GM18499 (cell line): ENCODE measurements around the gene ZNF878.
"Not testable (repeated sequence)": the region's sequence is repeated elsewhere in the genome, so short reads cannot be mapped to it uniquely, and the experiment has no call there.

Experiments used
- ATAC-seq: cut with Tn5 transposase; IDR thresholded peaks from one replicate; pipeline ENCODE4 v1.9.1; 2021; ENCODE audit warnings: moderate number of reproducible peaks; ENCODE audit not compliant: insufficient read depth, unreplicated experiment

The ZNF878 gene

DNA sequence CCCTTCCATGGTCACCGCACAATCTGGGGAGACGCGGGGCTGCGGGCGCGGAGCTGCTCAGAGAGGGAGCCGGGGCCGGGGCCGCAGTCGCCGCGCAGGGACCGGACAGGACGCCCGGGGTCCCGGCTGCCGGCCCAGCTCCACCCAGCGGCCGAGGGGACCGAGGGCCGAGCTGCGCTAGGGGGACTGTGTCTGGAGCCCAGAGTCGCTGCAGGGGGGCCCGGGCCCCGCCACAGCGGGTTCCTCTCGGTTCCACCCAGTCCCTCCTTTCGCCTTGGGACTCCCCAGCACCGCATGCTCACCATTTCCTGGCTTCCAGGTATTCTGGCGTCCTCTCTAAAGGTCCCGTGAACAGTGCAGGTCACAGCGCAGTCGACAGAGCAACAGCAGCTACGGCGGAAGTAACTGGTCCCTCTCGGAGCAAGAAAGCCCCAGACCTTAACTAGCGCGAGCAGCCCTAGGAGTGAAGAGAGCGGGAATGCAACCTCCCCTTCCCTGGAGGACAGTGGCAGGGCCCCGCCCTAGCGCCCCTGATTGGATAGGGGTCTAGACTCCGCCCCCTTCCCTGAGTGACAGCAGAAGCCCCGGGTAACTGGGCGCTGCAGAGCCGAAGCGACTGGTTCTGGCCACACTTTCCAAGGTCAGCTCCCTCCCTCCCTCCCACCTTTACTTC lies at the start of gene ZNF878:
TSS of gene ZNF878 (minus strand) at position 465 of the 673 bp plus-strand sequence. CDS start at position 305, 160 bp downstream.
- no peak for ATAC-seq

DNA sequence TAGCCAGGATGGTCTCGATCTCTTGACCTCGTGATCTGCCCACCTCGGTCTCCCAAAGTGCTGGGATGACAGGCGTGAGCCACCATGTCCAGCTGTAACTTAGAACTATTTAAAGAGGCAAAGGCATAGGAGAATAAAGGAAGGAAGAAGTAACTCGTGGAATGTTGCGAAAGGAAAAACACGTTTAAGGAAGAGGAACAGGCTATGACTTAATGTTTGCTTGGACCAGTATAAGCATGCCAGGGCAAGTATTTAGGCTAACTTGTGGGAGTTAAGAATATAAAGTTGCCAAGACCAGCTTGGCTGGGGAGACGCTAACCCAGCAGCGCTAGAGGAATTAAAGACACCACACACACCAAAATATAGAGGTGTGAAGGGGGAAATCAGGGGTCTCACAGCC lies 45.3 kb upstream of the ZNF878 start:
- ATAC-seq, result no peak

DNA sequence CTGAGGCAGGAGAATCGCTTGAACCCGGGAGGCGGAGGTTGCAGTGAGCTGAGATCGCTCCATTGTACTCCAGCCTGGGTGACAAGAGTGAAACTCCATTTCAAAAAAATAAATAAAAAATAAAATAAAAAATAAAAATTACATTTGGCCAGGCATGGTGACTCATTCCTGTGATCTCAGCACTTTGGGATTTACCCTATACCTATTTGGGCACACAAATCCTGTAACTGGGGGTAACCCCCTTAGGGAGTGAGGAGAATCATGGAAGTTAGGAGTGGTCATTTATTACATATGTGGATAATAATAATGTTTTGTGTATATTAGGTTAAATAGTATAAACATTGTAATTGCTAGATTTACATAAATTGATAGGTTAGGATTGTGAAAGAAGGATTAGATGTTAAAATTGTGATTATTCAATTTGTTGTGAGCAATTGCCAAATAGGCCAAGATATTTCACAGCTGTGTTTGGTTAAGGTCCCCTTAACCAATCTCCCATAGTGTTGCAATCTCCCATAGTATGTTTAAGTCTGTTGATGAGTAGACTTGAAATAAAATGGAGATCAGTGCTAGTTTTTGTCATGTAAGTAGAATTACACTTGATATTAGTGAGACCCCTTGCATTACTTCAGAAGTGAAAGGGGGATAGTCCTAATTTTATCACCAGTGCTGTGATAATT lies 42.5 kb upstream of the ZNF878 start:
- no peak for ATAC-seq

DNA sequence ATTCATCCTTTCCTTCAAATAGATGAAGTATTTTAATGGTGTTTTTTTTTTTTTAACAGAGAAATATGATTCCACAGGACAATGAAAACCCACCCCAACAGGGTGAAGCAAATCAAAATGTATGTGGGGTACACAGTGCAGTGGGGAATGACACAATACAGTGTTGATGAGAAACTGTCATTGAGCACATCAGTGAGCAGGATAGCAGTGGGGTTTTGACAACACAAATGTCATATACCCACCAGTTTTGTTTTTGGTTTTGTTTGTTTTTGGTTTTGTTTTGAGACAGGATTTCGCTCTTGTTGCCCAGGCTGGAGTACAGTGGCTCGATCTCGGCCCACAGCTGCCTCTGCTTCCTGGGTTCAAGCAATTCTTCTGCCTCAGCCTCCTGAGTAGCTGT lies 41.0 kb upstream of the ZNF878 start:
- ATAC-seq, result no peak

DNA sequence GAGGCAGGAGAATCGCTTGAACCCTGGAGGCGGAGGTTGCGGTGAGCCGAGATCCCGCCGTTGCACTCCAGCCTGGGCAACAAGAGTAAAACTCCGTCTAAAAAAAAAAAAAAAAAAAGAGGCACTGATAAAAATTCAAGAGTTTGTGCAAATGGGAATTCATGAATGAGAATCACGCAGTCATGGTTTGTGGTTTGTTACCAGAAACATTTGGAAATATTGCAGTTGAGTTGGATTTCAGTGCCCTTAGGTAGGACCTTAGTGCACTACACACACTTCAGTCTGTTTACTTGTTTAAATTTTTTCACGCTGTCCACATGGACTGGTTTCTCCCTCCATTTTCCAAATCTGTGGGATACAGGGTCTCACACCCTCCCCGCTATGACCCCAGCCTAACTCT lies 40.2 kb upstream of the ZNF878 start:
- no peak for ATAC-seq

DNA sequence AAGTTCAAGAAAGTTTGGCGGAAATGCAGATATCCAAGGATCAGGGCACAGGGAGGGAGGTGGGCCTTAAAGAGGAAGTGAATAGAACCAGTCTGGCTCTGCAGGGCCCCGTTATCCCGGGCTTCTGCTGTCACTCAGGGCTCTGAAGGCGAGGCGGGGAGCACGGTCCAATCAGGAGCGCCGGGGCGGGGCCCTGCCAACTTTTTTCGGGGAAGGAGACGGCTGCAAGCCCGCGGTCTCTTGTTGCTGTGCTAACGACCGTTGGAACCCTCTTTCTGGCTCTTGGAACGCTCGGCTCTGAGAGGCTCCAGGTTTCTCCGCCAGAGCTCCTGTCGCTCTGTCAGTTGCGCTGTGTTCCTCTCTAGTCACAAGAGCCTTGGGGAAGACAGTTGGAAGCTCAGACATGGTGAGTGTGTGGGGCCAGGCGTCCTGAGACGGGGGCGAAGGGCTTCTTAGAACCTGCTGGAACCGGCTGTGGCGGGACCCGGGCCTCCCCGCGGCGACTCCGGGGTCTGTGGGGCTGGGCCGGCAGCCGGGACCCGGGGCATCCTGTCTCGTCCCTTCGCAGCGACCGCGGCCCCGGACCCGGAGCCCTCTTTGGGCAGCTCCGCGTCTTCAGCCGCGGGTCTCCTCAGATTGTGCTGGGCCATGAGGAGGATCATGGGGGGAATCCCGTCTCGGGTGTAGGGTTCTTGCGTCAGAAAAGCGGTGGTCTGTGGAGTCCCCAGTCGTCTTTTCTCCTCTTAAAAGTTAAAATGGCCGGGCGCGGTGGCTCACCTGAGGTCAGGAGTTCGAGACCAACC lies 39.5 kb upstream of the ZNF878 start:
- ATAC-seq, result no peak

DNA sequence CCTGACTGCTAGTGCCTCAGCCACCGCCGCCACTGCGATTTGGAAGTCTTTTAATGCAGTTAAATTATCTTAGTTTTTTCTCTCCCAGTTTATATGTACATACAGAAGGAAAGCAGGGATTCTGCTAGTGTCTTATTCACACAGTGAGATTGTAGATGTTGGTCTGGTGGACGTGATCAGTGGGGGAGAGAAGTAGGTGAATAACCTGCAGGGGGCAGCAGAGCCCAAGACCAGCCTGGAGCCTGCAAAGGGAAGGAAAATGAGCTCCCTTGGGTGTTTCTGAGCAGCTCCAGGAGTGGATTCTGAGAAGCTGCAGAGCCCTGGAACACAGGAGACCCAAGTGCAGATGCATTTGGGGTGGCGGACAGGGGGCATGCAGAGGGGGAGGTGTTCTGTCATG lies 38.0 kb upstream of the ZNF878 start:
- ATAC-seq, result no peak

DNA sequence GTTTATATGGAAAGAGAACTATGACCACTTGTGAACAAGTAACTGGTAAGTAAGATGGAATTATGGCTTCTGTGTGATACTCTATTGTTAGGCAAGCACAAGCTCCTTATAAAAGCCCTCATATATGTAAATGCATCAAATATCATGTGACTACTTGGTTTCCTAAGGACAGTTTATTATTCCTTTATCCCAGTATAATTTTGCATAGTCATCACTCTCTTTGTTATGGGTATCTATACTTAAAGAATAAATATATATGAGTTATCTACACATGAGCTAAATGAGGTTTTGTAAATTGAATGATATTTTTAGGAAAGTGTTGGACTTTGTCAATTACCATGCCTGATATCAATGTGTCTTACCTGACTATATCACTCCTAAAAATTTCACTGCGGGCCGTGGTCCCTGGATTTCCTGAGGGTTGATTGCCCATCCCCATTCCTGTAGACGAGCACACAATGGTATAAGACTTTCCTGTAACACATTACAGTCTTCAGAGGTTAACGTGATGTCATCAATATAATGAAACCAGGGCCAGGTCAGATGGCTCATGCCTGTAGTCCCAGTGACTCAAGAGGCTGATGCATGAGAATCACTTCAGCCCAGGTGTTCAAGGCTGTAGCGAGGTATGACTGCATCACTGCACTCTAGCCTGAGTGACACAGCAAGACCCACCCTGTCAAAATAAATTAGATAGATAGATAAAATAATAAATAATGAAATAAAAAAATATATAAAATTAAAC lies 32.5 kb upstream of the ZNF878 start:
- no peak for ATAC-seq

DNA sequence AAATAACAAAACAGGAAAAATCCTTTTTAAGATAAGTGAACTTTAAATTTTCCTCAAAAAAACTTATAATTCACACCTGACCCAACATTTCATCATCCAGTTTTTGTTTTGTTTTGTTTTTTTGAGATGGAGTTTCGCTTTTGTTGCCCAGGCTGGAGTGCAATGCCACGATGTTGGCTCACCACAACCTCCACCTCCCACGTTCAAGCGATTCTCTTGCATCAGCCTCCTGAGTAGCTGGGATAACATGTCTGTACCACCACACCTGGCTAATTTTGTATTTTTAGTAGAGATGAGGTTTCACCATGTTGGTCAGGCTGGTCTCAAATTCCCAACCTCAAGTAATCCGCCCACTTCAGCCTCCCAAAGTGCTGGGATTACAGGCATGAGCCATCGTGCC lies 30.6 kb upstream of the ZNF878 start:
- ATAC-seq, result not testable (repeated sequence)

DNA sequence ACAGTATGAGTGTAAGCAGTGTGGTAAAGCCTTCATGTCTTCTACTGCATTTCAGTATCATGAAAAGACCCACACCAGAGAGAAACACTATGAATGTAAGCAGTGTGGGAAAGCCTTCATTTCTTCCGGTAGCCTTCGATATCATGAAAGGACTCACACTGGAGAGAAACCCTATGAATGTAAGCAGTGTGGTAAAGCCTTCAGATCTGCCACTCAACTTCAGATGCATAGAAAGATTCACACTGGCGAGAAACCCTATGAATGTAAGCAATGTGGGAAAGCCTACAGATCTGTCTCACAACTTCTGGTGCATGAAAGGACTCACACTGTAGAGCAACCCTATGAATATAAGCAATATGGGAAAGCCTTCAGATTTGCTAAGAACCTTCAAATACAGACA lies 24.6 kb upstream of the ZNF878 start:
- ATAC-seq, result no peak

DNA sequence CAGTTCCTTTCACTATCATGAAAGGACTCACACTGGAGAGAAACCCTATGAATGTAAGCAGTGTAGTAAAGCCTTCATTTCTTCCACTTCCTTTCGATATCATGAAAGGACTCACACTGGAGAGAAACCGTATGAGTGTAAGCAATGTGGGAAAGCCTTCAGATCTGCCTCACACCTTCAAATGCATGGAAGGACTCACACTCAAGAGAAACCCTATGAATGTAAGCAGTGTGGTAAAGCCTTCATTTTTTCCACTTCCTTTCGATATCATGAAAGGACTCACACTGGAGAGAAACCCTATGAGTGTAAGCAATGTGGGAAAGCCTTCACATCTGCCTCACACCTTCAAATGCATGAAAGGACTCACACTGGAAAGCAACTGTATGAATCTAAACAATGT lies 23.6 kb upstream of the ZNF878 start:
- not testable (repeated sequence) for ATAC-seq

DNA sequence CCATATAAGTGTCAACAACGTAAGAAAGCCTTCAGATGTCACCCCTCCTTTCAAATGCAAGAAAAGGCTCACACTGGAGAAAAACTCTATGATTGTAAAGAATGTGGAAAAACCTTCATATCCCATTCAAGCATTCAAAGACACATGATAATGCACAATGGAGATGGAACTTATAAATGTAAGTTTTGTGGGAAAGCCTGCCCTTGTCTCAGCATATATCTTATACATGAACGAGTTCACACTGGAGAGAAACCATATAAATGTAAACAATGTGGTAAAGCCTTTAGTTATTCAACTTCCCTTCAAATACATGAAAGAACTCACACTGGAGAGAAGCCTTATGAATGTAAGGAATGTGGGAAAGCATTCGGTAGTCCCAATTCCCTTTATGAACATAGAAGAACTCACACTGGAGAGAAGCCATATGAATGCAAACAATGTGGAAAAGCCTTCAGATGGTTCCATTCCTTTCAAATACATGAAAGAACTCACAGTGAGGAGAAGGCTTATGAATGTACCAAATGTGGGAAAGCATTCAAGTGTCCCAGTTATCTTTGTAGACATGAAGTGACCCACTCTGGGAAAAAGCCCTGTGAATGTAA lies 22.9 kb upstream of the ZNF878 start:
- no peak for ATAC-seq

DNA sequence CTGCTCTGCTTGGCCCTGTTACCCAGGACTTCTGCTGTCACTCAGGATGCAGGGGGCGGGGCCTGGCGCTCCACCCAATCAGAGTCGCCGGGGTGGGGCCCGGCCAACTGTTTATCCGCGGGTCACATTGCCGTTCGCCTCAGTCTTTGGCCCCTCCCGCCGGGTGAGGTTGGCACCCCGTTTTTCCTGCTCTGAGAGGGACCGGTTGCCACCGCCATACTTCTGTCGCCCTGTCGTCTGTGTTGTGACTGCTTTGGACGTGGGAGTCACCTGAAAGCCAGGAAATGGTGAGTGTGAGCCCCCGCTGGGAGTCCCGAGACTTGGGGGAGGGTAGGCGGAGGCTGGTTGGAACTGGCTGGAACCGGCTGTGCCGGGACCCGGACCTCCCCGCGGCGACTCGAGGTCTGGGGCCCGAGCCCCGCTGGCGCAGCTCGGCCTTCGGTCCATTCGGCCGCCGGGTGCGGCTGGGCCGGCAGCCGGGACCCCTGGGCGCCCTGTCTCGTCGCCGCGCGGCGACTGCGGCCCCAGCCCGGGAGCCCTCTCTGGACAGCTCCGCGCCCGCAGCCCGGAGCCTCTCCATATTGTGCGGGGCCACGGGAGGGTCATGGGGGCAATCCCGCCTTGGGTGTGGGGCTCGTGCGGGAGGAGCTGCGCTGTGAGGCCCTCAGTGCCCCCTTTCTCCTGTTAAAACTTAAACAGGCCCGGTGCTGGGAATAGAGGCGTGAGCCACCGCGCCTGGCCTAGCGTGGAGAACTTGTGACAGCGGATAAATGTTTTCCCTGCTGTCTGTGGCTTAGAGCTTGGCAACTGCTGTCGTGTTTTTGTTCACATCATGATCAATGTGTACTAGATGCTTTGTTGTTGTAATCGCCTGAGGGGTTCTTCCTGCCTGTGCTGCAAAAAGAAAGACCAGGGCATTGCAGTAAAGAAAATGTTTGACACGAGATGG lies 12.1 kb upstream of the ZNF878 start, which contains the start of gene ZNF844:
TSS of gene ZNF844 (plus strand) at position 142 of the 949 bp plus-strand sequence. CDS start at position 285, 143 bp downstream.
- no peak for ATAC-seq

DNA sequence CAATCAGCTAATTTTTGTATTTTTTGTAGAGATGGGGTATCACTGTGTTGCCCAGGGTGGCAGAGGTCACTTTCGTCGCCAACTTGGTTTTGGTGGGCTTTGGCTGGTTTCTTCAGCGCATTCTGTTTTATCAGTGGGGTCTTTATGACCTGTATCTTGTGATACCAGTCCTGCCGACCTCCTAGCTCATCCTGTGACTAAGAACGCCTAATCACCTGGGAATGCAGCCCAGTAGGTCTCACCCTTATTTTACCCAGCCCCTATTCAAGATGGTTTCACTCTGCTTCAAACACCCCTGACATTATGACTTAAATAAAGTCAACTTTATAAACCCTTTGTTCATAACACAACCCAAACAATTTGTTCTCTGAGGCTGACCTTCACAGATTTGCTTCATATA lies 3.0 kb upstream of the ZNF878 start:
- no peak for ATAC-seq

DNA sequence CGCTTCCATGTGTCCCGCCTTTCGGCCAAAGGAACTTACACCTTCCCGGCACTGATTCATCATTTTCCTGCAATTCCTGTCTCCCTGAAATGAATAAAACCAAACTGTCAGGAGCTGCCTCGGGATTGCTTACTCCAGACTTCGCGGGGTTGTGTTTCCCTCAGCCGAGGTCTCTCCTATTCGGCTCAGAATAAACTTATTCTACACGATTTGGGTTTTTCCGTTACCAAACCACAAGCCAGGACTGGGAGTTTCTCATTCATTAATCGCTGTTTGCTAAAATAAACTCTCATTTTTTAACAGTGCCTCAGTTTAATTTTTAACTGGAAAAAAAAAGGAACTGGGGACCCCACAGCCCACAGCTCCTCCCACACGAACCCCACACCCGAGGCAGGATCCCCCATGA lies 667 bp downstream of the ZNF878 start:
- ATAC-seq, result no peak

DNA sequence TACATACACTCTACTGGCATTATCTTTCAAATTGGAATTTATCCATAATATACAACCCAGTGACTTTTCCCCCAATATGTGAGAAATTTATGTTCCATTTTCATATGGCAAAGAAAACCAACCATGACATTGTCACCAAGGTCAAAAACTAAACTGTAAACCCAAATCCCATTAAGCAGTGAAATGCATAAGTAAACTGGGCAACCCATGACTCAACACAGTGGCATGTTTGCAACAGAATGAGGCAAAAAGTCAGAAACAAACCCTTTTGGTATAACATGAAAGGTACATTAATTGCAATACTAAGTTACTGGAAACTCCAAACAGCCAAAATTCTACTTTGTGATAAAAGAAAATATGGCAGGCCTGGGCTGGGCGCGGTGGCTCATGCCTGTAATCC lies 4.9 kb downstream of the ZNF878 start:
- ATAC-seq, result no peak

DNA sequence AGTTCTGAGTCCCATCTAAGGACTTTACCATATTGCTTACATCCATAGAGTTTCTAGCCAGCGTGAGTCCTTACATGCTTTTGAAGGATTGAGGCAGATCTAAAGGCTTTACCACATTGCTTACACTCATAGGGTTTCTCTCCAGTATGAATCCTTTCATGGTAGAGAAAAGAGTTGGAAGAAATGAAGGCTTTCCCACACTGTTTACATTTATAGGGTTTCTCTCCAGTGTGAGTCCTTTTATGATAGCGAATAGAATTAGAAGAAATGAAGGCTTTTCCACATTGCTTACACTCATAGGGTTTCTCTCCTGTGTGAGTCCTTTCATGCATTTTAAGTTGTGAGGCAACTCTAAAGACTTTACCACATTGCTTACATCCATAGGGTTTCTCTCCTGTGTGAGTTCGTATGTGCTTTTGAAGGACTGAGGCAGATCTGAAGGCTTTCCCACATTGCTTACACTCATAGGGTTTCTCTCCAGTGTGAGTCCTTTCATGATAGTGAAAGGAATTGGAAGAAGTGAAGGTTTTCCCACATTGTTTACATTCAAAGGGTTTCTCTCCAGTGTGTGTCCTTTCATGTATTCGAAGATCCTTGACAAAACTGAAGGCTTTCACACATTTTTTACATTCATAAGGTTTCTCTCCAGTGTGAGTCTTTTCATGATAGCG lies 8.9 kb downstream of the ZNF878 start:
- no peak for ATAC-seq

DNA sequence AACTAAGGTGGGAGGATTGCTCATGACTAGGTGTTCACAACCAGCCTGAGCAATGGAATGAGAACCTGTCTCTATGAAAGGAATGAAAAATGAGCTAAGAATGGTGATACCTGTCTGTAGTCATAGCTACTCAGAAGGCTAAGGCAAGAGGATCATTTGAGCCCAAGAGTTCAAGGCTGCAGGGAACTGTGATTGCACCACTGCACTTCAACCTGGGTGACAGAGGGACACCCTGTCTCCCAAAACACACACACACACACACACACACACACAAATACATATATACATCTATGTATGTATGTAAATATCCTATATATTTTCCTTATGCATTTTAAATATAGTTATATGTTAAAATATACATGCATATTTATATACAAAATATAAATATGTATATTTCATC lies 9.9 kb downstream of the ZNF878 start:
- no peak for ATAC-seq
